ENCODE results near the gene RAI1.
A peak's percentile ranks its signal among the peaks of the same experiment; 100 is the strongest.

Gene RAI1

GRCh38 chr17:17836250-17836817 is 155.1 kb downstream of the RAI1 start:
- peak; percentile 98 for DNase-seq

GRCh38 chr17:17836818-17837379 is 155.6 kb downstream of the RAI1 start, which contains the start of gene SREBF1:
Gene SREBF1, minus strand, starts transcription at chr17:17836986. Its CDS starts 169 bp downstream, at chr17:17836817.
- DNase-seq, result peak; percentile 72

GRCh38 chr17:17837380-17837821 is 156.1 kb downstream of the RAI1 start:
- DNase-seq, result peak; percentile 77

GRCh38 chr17:17837966-17838962 is 157.0 kb downstream of the RAI1 start:
- DNase-seq, result peak; percentile 91

GRCh38 chr17:17839791-17840707 is 158.8 kb downstream of the RAI1 start:
- peak; percentile 86 for DNase-seq

GRCh38 chr17:17840751-17841591 is 159.7 kb downstream of the RAI1 start:
- peak; percentile 52 for DNase-seq

GRCh38 chr17:17841601-17842025 is 160.4 kb downstream of the RAI1 start:
- DNase-seq, result peak; percentile 34

- no peak for DNase-seq
Observed at GRCh38 chr17:17842111-17842876, 161.0 kb downstream of the RAI1 start.

- no peak for DNase-seq
Observed at GRCh38 chr17:17843096-17843495, 161.8 kb downstream of the RAI1 start.

- no peak for DNase-seq
Observed at GRCh38 chr17:17844079-17844478, 162.8 kb downstream of the RAI1 start.

GRCh38 chr17:17844500-17844899 is 163.2 kb downstream of the RAI1 start:
- DNase-seq, result no peak

- DNase-seq, result no peak
Observed at GRCh38 chr17:17845046-17845775, 164.0 kb downstream of the RAI1 start.

- DNase-seq, result no peak
Observed at GRCh38 chr17:17846003-17846402, 164.7 kb downstream of the RAI1 start.

- DNase-seq, result no peak
Observed at GRCh38 chr17:17846645-17847044, 165.4 kb downstream of the RAI1 start.

- no peak for DNase-seq
Observed at GRCh38 chr17:17847118-17847689, 165.9 kb downstream of the RAI1 start.

- DNase-seq, result no peak
Observed at GRCh38 chr17:17847726-17848125, 166.5 kb downstream of the RAI1 start.

- no peak for DNase-seq
Observed at GRCh38 chr17:17848311-17849082, 167.2 kb downstream of the RAI1 start.

- DNase-seq, result peak; percentile 94
Observed at GRCh38 chr17:17849147-17849820, 168.0 kb downstream of the RAI1 start.
